ENCODE measurements around the gene ALOX5AP. TPM values are rescaled to one million over a fixed set of nuclear protein-coding genes. Genes with fewer than 3 reads are reported as not detected.

The ALOX5AP gene
- total and polyA plus RNA-seq, 7 donors = 2.5 to 12.2 (median 5.2) TPM

DNA sequence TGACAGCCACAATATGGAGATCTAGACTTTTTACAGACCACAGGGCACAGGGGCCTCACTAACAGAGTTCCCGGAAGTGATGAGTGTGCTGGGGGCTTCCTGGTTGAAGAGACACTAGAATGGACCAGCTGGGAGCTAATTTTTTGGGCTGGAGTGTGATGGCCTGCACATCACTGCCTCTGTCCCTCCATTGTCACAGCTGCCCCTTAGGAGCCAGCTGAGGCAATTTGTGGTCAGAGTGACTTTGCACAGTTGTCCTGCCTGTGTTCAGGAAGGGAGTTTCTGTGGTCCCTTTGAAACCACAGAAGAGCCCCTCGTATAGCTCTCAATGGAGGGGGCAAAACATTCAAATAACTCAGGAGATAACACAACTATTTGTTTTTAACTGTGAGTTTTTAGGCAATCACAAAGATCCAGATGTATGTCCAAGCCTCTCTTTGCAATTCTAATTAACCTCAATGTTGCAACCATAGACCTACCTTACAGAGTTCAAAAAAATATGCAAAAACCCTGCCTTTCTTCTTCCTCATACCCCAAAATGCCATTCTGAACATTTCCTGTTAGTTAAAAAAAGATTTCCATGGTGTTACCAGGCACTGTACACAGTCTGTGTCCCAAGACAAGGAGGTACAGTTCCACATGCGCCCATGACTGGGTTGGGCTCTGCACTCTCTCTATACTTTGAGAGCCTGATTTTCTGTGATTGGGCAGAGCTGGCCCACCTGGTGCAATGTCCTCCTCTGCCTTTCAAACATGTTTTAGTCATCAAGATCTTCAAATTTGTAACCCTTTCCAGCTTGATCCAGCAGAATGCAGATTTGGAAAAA lies 2.4 kb downstream of the ALOX5AP start:
- no peaks in the 10 kb centered on the region for H3K9me3 ChIP-seq
- H3K4me3 ChIP-seq = no peak overlapping the region
- DNase-seq = no peak
- TF ChIP-seq, protein P1, sequence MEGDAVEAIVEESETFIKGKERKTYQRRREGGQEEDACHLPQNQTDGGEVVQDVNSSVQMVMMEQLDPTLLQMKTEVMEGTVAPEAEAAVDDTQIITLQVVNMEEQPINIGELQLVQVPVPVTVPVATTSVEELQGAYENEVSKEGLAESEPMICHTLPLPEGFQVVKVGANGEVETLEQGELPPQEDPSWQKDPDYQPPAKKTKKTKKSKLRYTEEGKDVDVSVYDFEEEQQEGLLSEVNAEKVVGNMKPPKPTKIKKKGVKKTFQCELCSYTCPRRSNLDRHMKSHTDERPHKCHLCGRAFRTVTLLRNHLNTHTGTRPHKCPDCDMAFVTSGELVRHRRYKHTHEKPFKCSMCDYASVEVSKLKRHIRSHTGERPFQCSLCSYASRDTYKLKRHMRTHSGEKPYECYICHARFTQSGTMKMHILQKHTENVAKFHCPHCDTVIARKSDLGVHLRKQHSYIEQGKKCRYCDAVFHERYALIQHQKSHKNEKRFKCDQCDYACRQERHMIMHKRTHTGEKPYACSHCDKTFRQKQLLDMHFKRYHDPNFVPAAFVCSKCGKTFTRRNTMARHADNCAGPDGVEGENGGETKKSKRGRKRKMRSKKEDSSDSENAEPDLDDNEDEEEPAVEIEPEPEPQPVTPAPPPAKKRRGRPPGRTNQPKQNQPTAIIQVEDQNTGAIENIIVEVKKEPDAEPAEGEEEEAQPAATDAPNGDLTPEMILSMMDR (IDR thresholded peaks at IDR 0.05) = no peak
- no peak for ATAC-seq
- 87 to 93% (median 88%) methylated on average over 3 of the region's 3 CpGs for WGBS, 3 donors
- intact Hi-C loops (cut with DNase I) = no loop called here
- H3K27ac ChIP-seq = no peak overlapping the region
- no peaks in the 10 kb centered on the region for H3K27me3 ChIP-seq (ENCODE audit: insufficient read depth in 3 of 3, low read length in 2 of 3)
- H3K36me3 ChIP-seq (ENCODE audit: insufficient read depth in 1 of 2, low read depth in 1 of 2) = no peaks in the 10 kb centered on the region
- H3K4me1 ChIP-seq = no peaks in the 10 kb centered on the region

DNA sequence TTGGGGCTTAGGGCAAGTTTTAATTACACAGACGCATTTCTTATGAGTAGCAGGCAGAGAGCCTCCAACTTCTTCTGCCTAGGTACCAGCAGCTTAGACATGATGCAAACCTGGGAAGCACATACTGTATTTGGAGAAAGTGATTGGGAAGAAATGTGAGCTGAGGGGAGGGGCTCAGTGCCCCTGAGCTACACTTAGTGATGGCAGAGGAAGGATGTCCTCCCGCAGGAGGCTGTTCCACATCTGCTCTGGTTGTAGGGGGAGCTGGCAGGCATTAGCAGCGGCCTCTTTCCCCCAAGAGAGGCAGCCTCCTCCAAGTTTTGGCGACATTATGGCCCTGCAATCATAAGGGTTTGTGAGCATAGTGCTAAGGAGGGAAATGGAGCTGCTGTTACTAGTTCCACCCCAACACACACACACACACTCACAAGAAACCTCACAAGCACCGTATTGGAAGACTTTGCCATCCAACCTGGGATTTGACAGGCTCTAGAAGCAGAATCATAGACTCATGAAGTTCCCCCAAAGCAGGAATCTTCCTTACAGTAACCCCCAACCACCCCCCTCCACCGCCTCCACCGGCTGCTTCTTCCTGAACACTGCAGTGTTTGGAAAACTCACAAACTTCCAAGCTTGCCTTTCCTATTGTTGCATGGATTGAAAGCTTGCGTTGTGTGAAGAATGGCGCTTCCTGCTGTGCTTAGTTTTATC lies 3.3 kb downstream of the ALOX5AP start:
- no peak for ATAC-seq
- DNase-seq = no peak
- Histone ChIP-seq H3K27ac (no peak overlapping the region), H3K4me3 (no peak overlapping the region), H3K9me3 (no peaks in the 10 kb centered on the region), H3K4me1 (peaks cover 5% of the 10 kb centered on the region), H3K27me3 (ENCODE audit: insufficient read depth in 3 of 3, low read length in 2 of 3) (no peaks in the 10 kb centered on the region), H3K36me3 (ENCODE audit: insufficient read depth in 1 of 2, low read depth in 1 of 2) (no peaks in the 10 kb centered on the region)
- intact Hi-C loops (cut with DNase I) = no loop called here
- WGBS, 3 donors = 73 to 78% (median 77%) methylated on average over 9 of the region's 9 CpGs
- TF ChIP-seq, protein P1 (IDR thresholded peaks at IDR 0.05) = no peak

DNA sequence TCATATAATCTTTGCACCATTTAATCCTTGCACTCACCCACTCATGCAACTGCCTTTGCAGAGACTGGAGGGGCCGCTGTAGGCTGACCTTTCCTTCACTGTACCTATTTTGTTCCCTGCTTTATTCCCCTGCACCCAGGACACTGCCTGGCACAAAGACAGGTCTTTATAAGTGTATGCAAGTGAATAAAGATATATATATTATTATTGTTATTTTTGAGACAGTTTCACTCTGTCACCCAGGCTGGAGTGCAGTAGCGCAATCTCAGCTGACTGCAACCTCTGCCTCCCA lies 3.8 kb downstream of the ALOX5AP start:
- H3K4me3 ChIP-seq = no peak overlapping the region
- H3K9me3 ChIP-seq = no peaks in the 10 kb centered on the region
- TF ChIP-seq, protein P1 (IDR thresholded peaks at IDR 0.05) = no peak
- no peak overlapping the region for H3K27ac ChIP-seq
- WGBS, 3 donors = 93 to 96% (median 95%) methylated on average over 2 of the region's 2 CpGs
- intact Hi-C loops (cut with DNase I) = no loop called here
- no peaks in the 10 kb centered on the region for H3K27me3 ChIP-seq (ENCODE audit: insufficient read depth in 3 of 3, low read length in 2 of 3)
- H3K36me3 ChIP-seq (ENCODE audit: insufficient read depth in 1 of 2, low read depth in 1 of 2) = no peaks in the 10 kb centered on the region
- peaks cover 10% of the 10 kb centered on the region for H3K4me1 ChIP-seq
- ATAC-seq = no peak
- DNase-seq = no peak

DNA sequence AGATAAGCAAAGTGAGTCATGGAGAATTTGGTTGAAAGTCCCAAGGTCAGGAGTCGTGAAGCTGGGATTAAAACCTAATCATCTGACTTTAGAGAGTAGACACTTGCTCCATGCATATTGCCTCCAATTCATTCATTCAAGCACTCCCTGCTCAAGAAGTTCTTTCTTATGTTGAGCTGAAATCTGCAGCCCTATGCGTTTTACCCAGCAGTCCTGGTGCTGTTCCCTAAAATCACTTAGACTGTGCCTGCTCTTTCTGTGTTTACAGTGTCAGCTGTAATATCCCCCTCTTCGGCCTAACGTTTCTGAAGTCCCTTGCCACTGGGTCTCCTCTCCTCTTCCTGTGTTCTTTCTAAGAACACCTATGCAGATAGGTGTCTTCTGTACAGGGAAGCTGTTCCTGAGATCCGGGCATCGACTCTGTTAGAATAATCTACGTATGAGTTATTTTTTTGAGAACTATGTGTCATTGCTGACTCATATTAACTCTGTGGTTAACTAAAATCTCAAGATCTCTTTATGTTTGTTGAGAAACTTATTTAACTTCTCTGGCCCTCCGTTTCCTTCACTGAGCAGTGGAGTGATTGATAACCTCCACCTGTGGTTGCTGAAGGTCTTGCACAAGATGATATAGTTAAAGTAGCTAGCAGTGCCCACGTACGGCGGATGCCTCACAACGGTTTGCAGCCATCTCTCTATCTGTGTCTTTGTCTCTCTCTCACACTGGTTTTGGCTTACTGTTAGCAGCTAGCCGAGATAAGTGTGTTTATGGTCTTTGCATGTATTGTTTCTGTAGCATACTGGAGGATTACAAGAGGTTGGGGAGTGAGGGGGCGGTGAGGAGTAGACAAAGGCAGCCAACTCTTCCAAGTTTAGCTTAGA lies 4.7 kb downstream of the ALOX5AP start:
- H3K27ac ChIP-seq = no peak overlapping the region
- ATAC-seq (no peak), DNase-seq (no peak)
- no peaks in the 10 kb centered on the region for H3K27me3 ChIP-seq (ENCODE audit: insufficient read depth in 3 of 3, low read length in 2 of 3)
- intact Hi-C loops (cut with DNase I) = no loop called here
- H3K4me1 ChIP-seq = peaks cover 13% of the 10 kb centered on the region
- peak overlapping the region; percentile 6 for H3K4me3 ChIP-seq
- no peaks in the 10 kb centered on the region for H3K36me3 ChIP-seq (ENCODE audit: insufficient read depth in 1 of 2, low read depth in 1 of 2)
- H3K9me3 ChIP-seq = no peaks in the 10 kb centered on the region
- TF ChIP-seq, protein P1 (IDR thresholded peaks at IDR 0.05) = no peak
- WGBS, 3 donors = 77 to 81% (median 80%) methylated on average over 14 of the region's 14 CpGs

Data from psoas muscle (tissue), 8 donors.